HEK293 (cell line): ENCODE measurements around the gene FAM83C.

Source experiments
- RBAK ChIP-seq: fragments of 450-650 bp; formaldehyde crosslinking; IDR thresholded peaks from 2 replicates; pipeline ENCODE4 v1.5.1; 2016; ENCODE audit warnings: missing biosample characterization, missing genetic modification characterization
- TF ChIP-seq, protein P1 (sequence below): fragments of 450-650 bp; formaldehyde crosslinking; IDR thresholded peaks from 2 replicates; pipeline ENCODE4 v1.5.1; 2016; ENCODE audit warnings: missing biosample characterization, missing genetic modification characterization, borderline replicate concordance
- TF ChIP-seq, protein P2 (sequence below): fragments of 450-650 bp; formaldehyde crosslinking; IDR thresholded peaks from 2 replicates; pipeline ENCODE4 v1.5.1; 2016; ENCODE audit warnings: missing biosample characterization, missing genetic modification characterization

DNA sequence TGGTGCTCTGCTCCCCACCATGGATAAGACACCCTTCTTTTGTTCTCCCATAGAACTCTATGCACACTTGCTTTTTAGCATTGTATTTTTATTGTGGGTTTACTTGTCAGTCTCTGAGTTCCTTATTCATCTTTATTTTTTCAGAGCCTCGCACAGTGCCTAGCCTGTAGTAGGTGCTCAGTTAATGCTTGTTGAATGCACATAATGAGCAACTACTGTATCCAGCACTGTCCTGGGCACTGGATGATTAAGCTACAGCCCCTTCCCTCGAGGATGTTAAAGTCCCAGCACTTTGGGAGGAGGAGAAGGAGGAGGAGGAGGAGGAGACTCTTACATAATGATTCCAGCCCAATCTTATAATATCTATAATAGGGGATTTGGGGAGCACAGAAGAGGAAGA lies 48.9 kb downstream of the FAM83C start:
- TF ChIP-seq, protein P1, sequence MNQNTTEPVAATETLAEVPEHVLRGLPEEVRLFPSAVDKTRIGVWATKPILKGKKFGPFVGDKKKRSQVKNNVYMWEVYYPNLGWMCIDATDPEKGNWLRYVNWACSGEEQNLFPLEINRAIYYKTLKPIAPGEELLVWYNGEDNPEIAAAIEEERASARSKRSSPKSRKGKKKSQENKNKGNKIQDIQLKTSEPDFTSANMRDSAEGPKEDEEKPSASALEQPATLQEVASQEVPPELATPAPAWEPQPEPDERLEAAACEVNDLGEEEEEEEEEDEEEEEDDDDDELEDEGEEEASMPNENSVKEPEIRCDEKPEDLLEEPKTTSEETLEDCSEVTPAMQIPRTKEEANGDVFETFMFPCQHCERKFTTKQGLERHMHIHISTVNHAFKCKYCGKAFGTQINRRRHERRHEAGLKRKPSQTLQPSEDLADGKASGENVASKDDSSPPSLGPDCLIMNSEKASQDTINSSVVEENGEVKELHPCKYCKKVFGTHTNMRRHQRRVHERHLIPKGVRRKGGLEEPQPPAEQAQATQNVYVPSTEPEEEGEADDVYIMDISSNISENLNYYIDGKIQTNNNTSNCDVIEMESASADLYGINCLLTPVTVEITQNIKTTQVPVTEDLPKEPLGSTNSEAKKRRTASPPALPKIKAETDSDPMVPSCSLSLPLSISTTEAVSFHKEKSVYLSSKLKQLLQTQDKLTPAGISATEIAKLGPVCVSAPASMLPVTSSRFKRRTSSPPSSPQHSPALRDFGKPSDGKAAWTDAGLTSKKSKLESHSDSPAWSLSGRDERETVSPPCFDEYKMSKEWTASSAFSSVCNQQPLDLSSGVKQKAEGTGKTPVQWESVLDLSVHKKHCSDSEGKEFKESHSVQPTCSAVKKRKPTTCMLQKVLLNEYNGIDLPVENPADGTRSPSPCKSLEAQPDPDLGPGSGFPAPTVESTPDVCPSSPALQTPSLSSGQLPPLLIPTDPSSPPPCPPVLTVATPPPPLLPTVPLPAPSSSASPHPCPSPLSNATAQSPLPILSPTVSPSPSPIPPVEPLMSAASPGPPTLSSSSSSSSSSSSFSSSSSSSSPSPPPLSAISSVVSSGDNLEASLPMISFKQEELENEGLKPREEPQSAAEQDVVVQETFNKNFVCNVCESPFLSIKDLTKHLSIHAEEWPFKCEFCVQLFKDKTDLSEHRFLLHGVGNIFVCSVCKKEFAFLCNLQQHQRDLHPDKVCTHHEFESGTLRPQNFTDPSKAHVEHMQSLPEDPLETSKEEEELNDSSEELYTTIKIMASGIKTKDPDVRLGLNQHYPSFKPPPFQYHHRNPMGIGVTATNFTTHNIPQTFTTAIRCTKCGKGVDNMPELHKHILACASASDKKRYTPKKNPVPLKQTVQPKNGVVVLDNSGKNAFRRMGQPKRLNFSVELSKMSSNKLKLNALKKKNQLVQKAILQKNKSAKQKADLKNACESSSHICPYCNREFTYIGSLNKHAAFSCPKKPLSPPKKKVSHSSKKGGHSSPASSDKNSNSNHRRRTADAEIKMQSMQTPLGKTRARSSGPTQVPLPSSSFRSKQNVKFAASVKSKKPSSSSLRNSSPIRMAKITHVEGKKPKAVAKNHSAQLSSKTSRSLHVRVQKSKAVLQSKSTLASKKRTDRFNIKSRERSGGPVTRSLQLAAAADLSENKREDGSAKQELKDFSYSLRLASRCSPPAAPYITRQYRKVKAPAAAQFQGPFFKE (tag by site-specific recombination): no peak
- TF ChIP-seq, protein P2, sequence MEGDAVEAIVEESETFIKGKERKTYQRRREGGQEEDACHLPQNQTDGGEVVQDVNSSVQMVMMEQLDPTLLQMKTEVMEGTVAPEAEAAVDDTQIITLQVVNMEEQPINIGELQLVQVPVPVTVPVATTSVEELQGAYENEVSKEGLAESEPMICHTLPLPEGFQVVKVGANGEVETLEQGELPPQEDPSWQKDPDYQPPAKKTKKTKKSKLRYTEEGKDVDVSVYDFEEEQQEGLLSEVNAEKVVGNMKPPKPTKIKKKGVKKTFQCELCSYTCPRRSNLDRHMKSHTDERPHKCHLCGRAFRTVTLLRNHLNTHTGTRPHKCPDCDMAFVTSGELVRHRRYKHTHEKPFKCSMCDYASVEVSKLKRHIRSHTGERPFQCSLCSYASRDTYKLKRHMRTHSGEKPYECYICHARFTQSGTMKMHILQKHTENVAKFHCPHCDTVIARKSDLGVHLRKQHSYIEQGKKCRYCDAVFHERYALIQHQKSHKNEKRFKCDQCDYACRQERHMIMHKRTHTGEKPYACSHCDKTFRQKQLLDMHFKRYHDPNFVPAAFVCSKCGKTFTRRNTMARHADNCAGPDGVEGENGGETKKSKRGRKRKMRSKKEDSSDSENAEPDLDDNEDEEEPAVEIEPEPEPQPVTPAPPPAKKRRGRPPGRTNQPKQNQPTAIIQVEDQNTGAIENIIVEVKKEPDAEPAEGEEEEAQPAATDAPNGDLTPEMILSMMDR: no peak
- TF ChIP-seq RBAK (tag by site-specific recombination): no peak
